Thyroid gland (tissue), 4 donors: ENCODE measurements around the gene ZNF576. TPM values are rescaled to one million over a fixed set of nuclear protein-coding genes. Genes with fewer than 3 reads are reported as not detected.

ENCODE experiments used
- DNase-seq, 2 donors: peaks; one replicate each; pipeline ENCODE4 v3.0.0-alpha.2; 2019
- H3K27ac ChIP-seq, 3 donors: fragments of 200-600 bp; sonication (generic); 1 replicate in 2 of 3; 2 replicates in 1 of 3; pipeline ENCODE4 v1.5.1; 2016 to 2019; ENCODE audit warnings: mild to moderate bottlenecking in 1 of 3, moderate library complexity in 1 of 3
- H3K27me3 ChIP-seq: fragments of 200-600 bp; sonication (generic); one replicate; pipeline ENCODE4 v1.5.1; 2019
- H3K36me3 ChIP-seq, 2 donors: fragments of 200-600 bp; sonication (generic); one replicate each; pipeline ENCODE4 v1.5.1; 2016 to 2019
- H3K4me1 ChIP-seq, 2 donors: fragments of 200-600 bp; sonication (generic); one replicate each; pipeline ENCODE4 v1.5.1; 2017 to 2019
- H3K4me3 ChIP-seq, 3 donors: fragments of 200-600 bp; sonication (generic); replicated peaks in 1 of 3; 1 replicate in 2 of 3; 2 replicates in 1 of 3; pipeline ENCODE4 v1.5.1; 2016; ENCODE audit warnings: mild to moderate bottlenecking in 1 of 3
- H3K9me3 ChIP-seq: fragments of 200-600 bp; sonication (generic); one replicate; pipeline ENCODE4 v1.5.1; 2017
- POLR2A ChIP-seq, 2 donors: fragments of 450-650 bp; IDR thresholded peaks; one replicate each; pipeline ENCODE4 v1.6.1; 2017; ENCODE audit warnings: antibody characterized with exemption in 2 of 2, mild to moderate bottlenecking in 2 of 2, moderate library complexity in 1 of 2
- WGBS, 2 donors: methylation state at CpG; one replicate each; pipeline ENCODE4 v1.1.5; 2017; 5-methylcytosine and 5-hydroxymethylcytosine counted together
- intact Hi-C: fragments of 100-400 bp; cut with DNase I; formaldehyde crosslinking; loops from one replicate; pipeline ENCODE4 v1.15.1; 2023
- total RNA-seq, 4 donors: library from RNA; depleted of rRNA; stranded (reverse); fragments of >200 nt; gene quantifications; one replicate each; pipeline ENCODE4 v1.2.3, GENCODE V29; 2016
- TF ChIP-seq, protein P1 (sequence below), 6 experiments: fragments of 200-600 bp in 3 of 6; fragments of 450-650 bp in 3 of 6; sonication (generic) in 3 of 6; IDR thresholded peaks; one replicate each; pipeline ENCODE4 v1.5.1; 2016 to 2019; ENCODE audit warnings: antibody characterized with exemption in 6 of 6, mild to moderate bottlenecking in 2 of 6, inconsistent platforms in 1 of 6, moderate library complexity in 1 of 6

Gene ZNF576
- total RNA-seq, 4 donors from 2014 or later, result 15.7 to 23.5 (median 17.9) TPM

DNA sequence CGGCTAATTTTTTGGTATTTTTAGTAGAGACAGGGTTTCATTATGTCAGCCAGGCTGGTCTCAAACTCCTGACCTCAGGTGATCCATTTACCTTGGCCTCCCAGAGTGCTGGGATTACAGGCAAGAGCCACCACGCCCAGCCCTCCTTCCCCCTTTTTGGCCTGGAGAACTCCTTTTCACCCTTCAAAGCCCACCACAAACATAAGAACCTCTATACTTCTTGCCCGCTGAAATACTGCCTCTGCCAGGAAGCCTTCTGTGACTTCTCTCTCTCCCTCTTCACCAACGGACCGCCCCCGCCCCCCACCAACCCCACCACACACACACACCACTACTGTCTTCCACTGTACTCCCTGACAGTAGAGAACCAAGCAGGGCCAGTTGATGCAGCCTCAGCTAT lies 20.6 kb downstream of the ZNF576 start:
- no peak overlapping the region for H3K27ac ChIP-seq
- no peak for TF ChIP-seq POLR2A (IDR thresholded peaks at IDR 0.05)
- TF ChIP-seq, protein P1, sequence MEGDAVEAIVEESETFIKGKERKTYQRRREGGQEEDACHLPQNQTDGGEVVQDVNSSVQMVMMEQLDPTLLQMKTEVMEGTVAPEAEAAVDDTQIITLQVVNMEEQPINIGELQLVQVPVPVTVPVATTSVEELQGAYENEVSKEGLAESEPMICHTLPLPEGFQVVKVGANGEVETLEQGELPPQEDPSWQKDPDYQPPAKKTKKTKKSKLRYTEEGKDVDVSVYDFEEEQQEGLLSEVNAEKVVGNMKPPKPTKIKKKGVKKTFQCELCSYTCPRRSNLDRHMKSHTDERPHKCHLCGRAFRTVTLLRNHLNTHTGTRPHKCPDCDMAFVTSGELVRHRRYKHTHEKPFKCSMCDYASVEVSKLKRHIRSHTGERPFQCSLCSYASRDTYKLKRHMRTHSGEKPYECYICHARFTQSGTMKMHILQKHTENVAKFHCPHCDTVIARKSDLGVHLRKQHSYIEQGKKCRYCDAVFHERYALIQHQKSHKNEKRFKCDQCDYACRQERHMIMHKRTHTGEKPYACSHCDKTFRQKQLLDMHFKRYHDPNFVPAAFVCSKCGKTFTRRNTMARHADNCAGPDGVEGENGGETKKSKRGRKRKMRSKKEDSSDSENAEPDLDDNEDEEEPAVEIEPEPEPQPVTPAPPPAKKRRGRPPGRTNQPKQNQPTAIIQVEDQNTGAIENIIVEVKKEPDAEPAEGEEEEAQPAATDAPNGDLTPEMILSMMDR (IDR thresholded peaks at IDR 0.05), result no peak
- WGBS, 2 donors, result 89 to 93% methylated on average over 6 of the region's 6 CpGs
- H3K4me3 ChIP-seq, result no peak overlapping the region
- intact Hi-C loops, result no loop called here
- no peaks in the 10 kb centered on the region for H3K9me3 ChIP-seq
- H3K4me1 ChIP-seq, result peaks cover 10 to 11% of the 10 kb centered on the region in 2 donors
- no peak for DNase-seq
- H3K36me3 ChIP-seq, result peaks cover 5 to 8% of the 10 kb centered on the region in 2 donors
- H3K27me3 ChIP-seq, result no peaks in the 10 kb centered on the region

DNA sequence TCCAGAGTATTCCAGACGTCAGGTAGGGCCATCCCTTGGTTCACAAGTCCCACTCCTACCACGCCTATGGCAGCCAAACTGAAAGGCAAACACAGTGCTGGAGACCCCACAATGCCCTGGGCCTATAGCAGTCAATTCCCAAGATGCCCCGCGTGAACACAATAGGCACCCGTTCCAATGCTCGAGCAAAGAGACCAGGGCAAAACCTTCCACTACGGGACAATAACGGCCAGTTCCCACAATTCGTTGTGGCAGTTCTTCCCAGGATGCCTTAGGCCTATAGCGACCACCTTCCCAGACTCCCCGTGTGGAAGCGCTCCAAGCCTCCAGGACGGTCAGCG lies 22.5 kb downstream of the ZNF576 start:
- H3K27ac ChIP-seq, result peak overlapping the region; percentile 88 to 97 (median 95)
- 0 to 1% methylated on average over 9 to 11 of the region's 14 CpGs for WGBS, 2 donors
- H3K36me3 ChIP-seq, result no peaks in the 10 kb centered on the region
- H3K27me3 ChIP-seq, result no peaks in the 10 kb centered on the region
- peaks cover 10 to 11% of the 10 kb centered on the region in 2 donors for H3K4me1 ChIP-seq
- H3K4me3 ChIP-seq, result peak overlapping the region; percentile 38 to 74 (median 72)
- DNase-seq, result no peak
- intact Hi-C loops, result no loop called here
- TF ChIP-seq POLR2A (IDR thresholded peaks at IDR 0.05), result no peak
- TF ChIP-seq, protein P1 (IDR thresholded peaks at IDR 0.05), result no peak
- no peaks in the 10 kb centered on the region for H3K9me3 ChIP-seq

DNA sequence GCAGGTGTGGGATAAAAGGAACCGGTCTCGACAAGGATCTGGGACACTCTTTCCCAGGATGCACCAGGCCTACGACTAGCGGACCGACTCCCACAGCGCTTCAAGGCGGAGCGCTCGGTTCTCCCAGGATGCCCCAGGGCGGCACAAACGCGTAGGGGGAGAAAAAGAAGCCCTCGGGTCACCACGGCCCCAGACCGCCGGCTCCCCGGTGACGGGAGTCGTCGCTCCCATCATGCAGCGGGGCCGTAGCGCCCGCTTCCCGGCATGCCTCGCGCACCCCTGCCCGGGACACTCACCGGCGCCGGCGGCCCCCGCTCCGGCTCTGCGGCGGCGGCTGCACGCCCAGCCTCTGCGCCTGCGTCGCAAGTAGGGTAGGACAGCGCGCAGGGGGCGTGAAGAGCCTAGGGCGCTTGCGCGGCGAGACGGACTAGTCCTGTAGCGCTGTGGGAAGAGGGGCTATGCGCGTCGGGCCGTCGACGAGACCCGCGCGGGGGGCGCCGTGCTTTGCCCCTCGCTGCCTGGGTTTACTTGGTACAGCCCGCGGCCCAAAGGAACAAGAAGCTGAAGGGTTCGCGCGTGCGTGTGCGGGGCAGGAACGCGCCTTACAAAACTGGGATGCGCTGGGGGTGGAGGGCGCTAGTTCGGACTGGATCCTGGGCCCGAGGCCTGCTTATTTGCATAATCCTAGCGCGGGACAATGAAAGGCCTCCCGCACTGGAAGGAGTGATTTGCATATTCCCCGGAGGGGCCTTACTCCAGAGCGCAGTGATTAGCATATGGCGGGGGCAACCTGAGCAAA lies 23.1 kb downstream of the ZNF576 start, which contains the start of gene ZNF428:
Gene ZNF428 (minus strand): TSS at position 368 of the 799 bp plus-strand sequence. CDS start 5,325 bp downstream, outside the sequence.
- TF ChIP-seq, protein P1 (IDR thresholded peaks at IDR 0.05), result no peak
- peak in 1 of 2 donors; percentile 84 for TF ChIP-seq POLR2A (IDR thresholded peaks at IDR 0.05)
- H3K36me3 ChIP-seq, result no peaks in the 10 kb centered on the region
- peak; percentile 85 to 88 for DNase-seq
- H3K4me3 ChIP-seq, result peak within 1 kb of the TSS; percentile 38 to 74 (median 72)
- H3K27ac ChIP-seq, result peak within 1 kb of the TSS; percentile 88 to 97 (median 95)
- no peaks in the 10 kb centered on the region for H3K9me3 ChIP-seq
- 1% methylated on average over 30 of the region's 81 CpGs; no CpG with 5 or more reads in 1 of the 2 donors for WGBS, 2 donors
- no peaks in the 10 kb centered on the region for H3K27me3 ChIP-seq
- intact Hi-C loops, result no loop called here
- peaks cover 10 to 11% of the 10 kb centered on the region in 2 donors for H3K4me1 ChIP-seq

DNA sequence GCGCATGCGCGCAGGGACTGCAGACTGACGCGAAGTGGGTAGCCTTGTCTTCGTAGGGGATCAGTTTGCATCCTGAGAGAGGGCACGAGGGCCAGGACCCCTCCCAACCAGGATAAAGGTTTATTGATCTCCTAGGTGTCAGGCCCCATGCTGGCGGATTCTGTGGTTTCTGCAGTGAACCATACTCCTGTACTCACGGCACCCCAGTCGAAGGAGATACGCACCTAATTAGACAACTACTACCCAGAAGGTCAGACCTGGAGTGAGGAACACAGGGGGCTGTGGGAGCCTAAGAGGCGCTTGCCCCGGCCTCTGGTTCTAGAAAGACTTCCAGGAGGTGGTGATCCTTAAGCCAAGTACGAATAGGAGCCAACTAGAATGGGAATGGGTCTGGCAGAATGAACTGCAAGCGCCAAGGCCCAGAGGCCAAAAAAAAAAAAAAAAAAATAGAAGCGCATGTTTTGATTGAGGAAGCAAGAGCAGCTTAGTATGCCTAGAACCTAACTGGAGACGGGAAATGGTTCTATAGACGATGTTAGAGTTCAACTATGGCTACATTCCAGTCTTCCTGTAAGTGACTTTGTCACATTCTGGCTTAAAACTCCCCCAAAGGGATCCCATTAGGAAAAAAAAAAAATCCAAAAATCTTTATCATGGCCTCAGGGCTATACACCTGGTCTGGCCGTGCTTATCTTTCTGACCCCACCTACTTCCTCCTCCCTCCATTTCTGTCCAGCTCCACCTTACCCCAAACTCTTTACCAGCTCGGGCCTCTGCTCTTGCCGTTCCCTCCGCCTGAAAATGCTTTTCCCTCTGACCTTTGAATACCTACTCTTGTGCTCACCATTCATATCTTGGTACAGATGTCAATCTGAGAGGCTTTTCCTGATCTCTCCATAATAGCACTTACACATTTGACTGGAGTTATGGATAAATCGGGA lies 23.9 kb downstream of the ZNF576 start:
- WGBS, 2 donors, result 49 to 69% methylated on average over 16 to 21 of the region's 23 CpGs
- H3K27me3 ChIP-seq, result no peaks in the 10 kb centered on the region
- H3K4me1 ChIP-seq, result peaks cover 10 to 11% of the 10 kb centered on the region in 2 donors
- DNase-seq, result no peak
- H3K27ac ChIP-seq, result peak overlapping the region; percentile 88 to 97 (median 95)
- no peaks in the 10 kb centered on the region for H3K36me3 ChIP-seq
- no peak for TF ChIP-seq POLR2A (IDR thresholded peaks at IDR 0.05)
- TF ChIP-seq, protein P1 (IDR thresholded peaks at IDR 0.05), result no peak
- intact Hi-C loops, result no loop called here
- H3K9me3 ChIP-seq, result no peaks in the 10 kb centered on the region
- peak overlapping the region; percentile 38 to 74 (median 72) for H3K4me3 ChIP-seq
